NCI-H526 treated with DMSO at 0.1 percent for 48 hours (cell line): Measurements from ENCODE around the gene PAPPA2.

Experiments used
- DNase-seq: peaks from one replicate; lab custom pipeline; 2025; lab: John Stamatoyannopoulos, UW

PAPPA2 gene

GRCh38 chr1:176766779-176767178, 303.8 kb downstream of the PAPPA2 start:
- no peak for DNase-seq

GRCh38 chr1:176767714-176768136, 304.8 kb downstream of the PAPPA2 start:
- no peak for DNase-seq

GRCh38 chr1:176768532-176768931, 305.6 kb downstream of the PAPPA2 start:
- no peak for DNase-seq

DNA sequence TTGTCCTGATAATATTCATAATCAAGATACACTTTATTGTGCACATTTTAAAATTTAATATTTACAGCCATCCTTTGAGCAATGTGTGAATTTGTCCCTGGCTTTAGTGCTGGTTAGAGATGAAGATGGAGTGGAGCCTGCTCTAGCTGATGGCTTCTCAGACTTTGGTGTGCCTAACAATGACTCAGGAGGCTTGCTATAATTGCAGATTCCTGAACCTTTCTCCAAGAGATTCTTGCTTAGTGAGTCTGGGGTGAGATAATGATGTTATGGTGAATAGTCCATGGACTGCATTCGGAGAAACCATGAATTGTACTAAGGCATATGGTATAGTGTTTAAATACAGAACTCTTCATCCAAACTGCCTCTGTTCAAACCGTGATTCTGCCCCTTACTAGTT, 307.1 kb downstream of the PAPPA2 start:
- DNase-seq, result no peak

GRCh38 chr1:176773038-176773437, 310.1 kb downstream of the PAPPA2 start:
- peak; percentile 91 for DNase-seq

DNA sequence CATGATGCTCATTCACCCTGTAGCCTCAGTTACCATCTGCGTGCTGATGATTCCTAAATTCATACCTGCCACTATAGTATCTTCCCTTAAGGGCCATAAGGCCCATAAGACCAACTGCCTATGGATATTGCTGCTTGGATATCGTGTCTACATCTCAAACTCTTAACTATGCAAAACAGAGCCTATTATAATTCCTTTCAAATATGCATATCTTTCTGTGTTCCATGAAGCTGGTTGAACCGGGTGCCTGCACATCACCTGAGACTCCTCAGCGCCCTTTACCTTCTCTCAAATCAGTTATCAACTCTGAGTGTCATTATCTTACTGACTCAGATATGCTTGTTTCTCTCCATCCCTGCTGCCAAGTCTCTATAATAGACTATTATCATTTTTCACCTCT, 311.2 kb downstream of the PAPPA2 start:
- DNase-seq, result peak; percentile 99

DNA sequence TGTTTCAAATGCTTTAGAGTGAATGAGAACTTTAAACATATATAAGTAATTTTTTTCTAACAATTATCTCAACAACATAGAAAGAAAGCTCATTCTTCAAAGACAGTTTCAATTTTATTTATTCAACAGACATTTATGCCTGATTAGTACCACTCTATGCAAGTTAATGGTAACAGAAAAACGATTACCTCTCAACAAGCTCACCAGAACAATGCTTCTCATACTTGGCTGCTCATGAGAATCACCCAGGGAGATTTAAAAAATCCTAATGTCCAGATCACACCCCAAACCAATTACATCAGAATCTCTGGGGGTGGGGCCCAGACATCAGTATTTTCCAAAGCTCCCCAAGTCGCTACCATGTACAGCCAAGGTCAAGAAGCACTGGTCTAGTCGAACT, 312.4 kb downstream of the PAPPA2 start:
- DNase-seq, result no peak

DNA sequence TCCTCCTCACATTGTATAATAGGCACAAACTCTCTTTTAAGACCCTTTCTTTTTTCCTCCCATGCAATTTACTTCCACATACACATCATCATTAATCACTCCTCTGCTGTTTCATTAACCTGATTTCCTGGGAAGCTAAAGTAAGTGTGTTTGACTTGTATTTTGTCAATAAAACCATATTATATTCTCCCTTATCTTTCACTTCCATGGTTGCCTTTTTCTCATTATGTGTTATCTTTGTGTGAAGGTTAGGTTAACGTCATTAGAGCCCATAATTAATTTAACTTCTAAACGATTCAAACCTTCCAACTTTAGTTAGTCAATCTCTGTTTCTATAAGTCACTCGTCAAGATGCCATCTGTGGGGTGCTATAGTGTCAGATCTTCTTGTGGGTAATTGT, 313.0 kb downstream of the PAPPA2 start:
- DNase-seq, result no peak

GRCh38 chr1:176778056-176778455, 315.1 kb downstream of the PAPPA2 start:
- no peak for DNase-seq

DNA sequence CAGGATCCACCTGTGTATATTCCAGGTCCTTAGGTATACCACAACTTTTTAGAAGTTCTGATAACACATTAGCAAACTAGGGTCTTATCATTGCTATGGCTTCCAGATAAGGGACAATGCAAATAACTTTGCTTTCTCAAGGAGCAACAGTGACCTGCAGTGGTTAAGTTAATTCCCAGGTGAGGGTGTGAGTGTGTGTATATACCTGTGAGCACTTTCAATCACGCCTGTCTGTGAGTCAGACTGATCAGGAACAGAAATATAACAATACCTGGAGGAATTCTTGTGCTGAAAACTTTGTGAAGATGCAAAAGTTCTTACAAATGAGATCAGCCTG, 317.0 kb downstream of the PAPPA2 start:
- no peak for DNase-seq

- DNase-seq, result no peak
These were observed 320.3 kb downstream of the PAPPA2 start for GRCh38 chr1:176783309-176783708.

- no peak for DNase-seq
These were observed 322.1 kb downstream of the PAPPA2 start for GRCh38 chr1:176785056-176785455.

- peak; percentile 87 for DNase-seq
These were observed 322.8 kb downstream of the PAPPA2 start for GRCh38 chr1:176785791-176786190.

DNA sequence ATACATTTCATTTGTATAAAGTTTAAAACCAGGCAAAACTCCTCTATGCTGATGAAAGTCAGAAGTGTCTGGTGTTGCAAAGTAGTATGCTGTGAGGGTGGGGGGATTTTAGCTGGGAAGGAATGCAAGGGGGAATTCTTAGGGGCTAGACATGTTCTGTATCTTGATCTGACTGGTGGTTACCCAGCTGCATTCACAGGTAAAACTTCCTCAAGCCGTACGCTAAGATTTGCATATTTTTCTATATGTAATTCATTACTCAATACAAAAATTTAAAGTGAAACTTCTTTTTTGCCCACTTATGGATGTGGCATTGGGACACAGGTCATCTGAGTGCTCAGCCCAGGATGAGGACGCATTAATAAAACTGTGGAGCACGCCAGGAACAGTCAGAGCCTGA, 323.3 kb downstream of the PAPPA2 start:
- peak; percentile 89 for DNase-seq

DNA sequence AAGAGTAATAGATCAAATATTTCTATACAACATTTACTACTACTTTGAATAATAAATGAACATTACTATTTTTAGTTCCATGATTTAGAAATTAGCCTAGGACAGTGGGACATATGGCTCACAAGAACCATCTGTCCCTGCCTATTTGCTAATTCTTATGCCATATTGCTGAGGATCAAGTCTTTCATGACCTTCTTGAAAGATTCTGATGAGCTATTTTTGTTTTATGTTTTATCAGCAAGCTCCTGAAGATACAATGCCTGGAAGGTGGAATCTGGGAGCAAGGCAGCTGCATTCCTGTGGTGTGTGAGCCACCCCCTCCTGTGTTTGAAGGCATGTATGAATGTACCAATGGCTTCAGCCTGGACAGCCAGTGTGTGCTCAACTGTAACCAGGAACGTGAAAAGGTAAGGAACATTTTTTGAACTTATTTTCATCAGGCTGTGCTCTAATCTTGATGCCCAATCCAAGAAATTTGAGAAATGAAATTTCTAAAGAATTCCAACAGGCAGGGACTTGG, 326.7 kb downstream of the PAPPA2 start:
- DNase-seq, result no peak

DNA sequence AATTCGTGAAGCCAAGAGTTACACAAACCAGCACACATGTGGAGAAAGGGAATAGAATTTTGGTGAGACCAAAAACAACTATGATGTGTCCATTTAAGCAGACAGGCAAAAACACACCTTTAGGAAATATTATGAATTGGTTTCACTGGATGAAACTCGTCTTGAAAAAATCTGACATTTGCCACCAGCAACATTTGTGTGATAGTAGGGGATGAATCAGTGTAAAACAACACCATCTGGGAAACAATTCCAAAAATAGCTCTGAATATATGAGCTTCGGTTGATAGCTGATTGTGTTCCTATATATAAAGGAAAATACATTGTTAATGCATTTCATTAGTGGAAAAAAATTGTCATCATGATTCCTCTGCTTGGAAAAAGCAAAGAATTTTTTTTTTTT, 327.8 kb downstream of the PAPPA2 start:
- no peak for DNase-seq

- no peak for DNase-seq
These were observed 328.9 kb downstream of the PAPPA2 start for GRCh38 chr1:176791906-176792305.

DNA sequence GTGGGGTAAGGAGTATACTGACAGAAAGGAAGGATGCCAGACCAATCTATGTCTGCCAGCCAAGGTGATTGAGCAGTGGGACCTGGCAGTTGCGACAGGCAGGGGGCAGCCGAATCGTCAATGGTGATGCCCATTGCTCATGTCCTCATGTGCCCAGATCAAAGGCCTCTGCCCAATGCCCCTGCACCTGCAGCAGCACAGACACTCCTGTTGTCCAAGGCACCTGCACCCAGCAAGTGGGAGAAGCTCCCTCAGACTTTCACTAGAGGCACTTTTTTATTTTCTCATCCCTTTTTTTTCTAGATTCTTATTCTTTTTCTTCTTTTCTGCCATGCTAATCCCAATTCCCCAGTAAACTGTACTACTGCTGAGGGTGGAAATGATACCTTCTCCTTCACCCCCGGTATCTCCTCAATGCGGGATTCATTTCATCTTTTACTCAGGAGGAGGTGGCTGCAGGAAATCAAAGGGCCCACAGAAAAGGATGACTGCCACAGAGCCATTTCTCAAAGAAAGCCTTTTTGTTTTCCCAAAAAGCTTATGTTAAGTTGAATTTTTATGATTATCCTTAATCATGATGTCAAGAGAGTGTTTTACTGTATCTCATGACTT, 332.0 kb downstream of the PAPPA2 start:
- DNase-seq, result no peak

DNA sequence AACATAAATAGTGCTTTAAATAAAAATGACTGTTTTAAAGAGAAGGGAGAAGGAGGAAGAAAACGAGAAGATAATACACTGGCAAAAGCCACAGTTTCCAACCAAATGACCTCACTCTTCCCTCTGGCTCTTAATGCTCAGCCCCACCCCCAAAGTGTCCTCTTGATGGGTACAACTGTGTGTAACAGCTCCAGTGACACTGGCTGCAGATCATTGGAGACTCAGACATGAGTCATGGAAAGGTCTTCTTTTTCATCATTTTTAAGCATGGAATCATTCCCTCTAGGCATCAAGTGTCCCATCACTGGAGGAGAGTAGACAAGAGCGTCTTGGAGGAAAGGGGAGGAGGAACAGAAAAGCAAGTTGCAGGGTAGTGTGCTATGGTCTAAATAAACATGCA, 333.0 kb downstream of the PAPPA2 start:
- DNase-seq, result no peak

DNA sequence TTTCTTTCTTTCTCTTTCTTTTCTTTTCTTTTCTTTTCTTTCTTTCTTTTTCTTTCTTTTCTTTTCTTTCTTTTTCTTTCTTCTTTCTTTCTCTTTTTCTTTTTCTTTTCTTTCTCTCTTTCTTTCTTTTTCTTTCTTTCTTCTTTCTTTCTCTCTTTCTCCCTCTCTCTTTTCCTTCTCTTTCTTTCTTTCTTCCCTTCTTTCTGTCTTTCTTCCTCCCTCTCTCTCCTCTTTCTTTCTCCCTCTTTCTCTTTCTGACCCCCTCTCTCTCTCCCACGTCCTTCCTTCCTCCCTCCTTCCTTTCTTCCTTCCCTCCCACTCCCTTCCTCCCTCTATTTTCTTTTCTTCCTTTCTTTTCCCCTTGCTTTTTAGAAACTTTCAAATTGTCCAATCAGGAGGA, 333.6 kb downstream of the PAPPA2 start:
- DNase-seq, result no peak

DNA sequence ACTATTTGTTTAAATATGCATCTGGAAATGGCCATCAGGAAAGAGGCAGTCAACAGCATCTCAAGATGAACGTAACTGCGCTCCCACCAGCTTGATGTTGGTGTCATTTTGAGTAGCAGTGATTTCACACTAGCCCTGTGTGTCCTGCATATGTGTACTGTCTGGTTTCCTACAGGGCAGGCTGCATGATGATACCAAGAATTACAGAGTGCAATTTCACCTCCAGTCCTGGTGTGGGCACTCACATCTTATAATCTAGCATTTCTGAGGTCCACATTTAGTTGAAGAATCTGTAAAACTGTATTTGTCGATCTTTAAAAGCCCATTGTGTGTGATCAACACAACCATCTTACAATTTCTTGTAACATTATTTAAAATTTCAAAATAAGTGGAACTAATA, 336.4 kb downstream of the PAPPA2 start:
- no peak for DNase-seq

GRCh38 chr1:176800978-176801513, 338.1 kb downstream of the PAPPA2 start:
- DNase-seq, result no peak

DNA sequence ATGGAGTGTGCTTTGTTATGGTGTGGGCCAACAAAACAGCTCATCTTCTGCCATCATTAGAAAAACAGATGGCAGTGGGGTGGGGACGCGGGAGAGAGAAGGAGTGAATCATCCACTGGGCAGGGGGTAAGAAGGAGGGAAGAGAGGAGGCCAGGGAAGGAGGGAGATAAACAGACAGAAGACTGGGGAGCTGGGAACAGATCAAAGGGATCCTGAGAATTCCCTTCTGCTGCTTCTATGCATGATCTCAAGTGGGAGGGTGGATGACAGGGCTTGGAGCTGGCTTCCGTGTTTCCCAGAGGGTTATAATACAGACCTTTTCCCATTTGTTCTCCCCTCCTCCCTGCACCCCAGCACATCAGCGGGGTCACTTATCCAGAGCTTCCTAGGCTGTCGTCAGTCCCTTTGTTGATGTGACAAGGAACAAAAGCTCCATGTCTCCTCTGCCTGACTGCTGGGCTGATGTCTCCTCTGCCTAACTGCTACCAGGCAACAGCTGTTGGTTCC, 338.6 kb downstream of the PAPPA2 start:
- DNase-seq, result no peak

GRCh38 chr1:176802316-176802715, 339.3 kb downstream of the PAPPA2 start:
- no peak for DNase-seq
